ENCODE results near the gene PDE10A. TPM values are rescaled to one million over a fixed set of nuclear protein-coding genes. Genes with fewer than 3 reads are reported as not detected.

Gene PDE10A
- total RNA-seq, 2 donors from 2014 or later: not detected

- no peak overlapping the region for H3K27ac Mint-ChIP-seq
- peaks cover 3% of the 10 kb centered on the region for H3K27me3 Mint-ChIP-seq
- H3K4me1 Mint-ChIP-seq: no peaks in the 10 kb centered on the region
- H3K9me3 Mint-ChIP-seq: peaks cover 6% of the 10 kb centered on the region
- ATAC-seq (replicated peaks): no peak
- H3K4me3 Mint-ChIP-seq: no peak overlapping the region
- no peaks in the 10 kb centered on the region for H3K36me3 Mint-ChIP-seq (ENCODE audit: low read depth)
Observed at GRCh38 chr6:165584541-165584940, 78.5 kb downstream of the PDE10A start.

GRCh38 chr6:165581678-165582077 is 81.4 kb downstream of the PDE10A start:
- Mint-ChIP-seq H3K36me3 (ENCODE audit: low read depth) (no peaks in the 10 kb centered on the region), H3K9me3 (peaks cover 6% of the 10 kb centered on the region), H3K4me3 (no peak overlapping the region), H3K27me3 (peaks cover 3% of the 10 kb centered on the region), H3K4me1 (no peaks in the 10 kb centered on the region), H3K27ac (no peak overlapping the region)
- no peak for ATAC-seq (replicated peaks)

- ATAC-seq (replicated peaks): no peak
- Mint-ChIP-seq H3K4me3 (no peak overlapping the region), H3K27ac (no peak overlapping the region), H3K9me3 (peaks cover 3% of the 10 kb centered on the region), H3K4me1 (no peaks in the 10 kb centered on the region), H3K36me3 (ENCODE audit: low read depth) (no peaks in the 10 kb centered on the region), H3K27me3 (peaks cover under 1% of the 10 kb centered on the region)
Observed at GRCh38 chr6:165580136-165580535, 82.9 kb downstream of the PDE10A start.

- no peaks in the 10 kb centered on the region for H3K9me3 Mint-ChIP-seq
- no peaks in the 10 kb centered on the region for H3K27me3 Mint-ChIP-seq
- no peak overlapping the region for H3K27ac Mint-ChIP-seq
- H3K36me3 Mint-ChIP-seq (ENCODE audit: low read depth): no peaks in the 10 kb centered on the region
- ATAC-seq (replicated peaks): no peak
- H3K4me3 Mint-ChIP-seq: no peak overlapping the region
- no peaks in the 10 kb centered on the region for H3K4me1 Mint-ChIP-seq
Observed at GRCh38 chr6:165579151-165579550, 83.9 kb downstream of the PDE10A start.

GRCh38 chr6:165577556-165577955 is 85.5 kb downstream of the PDE10A start:
- H3K27me3 Mint-ChIP-seq: no peaks in the 10 kb centered on the region
- no peaks in the 10 kb centered on the region for H3K9me3 Mint-ChIP-seq
- H3K36me3 Mint-ChIP-seq (ENCODE audit: low read depth): no peaks in the 10 kb centered on the region
- no peak for ATAC-seq (replicated peaks)
- H3K4me1 Mint-ChIP-seq: no peaks in the 10 kb centered on the region
- no peak overlapping the region for H3K4me3 Mint-ChIP-seq
- H3K27ac Mint-ChIP-seq: no peak overlapping the region

GRCh38 chr6:165575158-165575549 is 87.9 kb downstream of the PDE10A start:
- no peak overlapping the region for H3K4me3 Mint-ChIP-seq
- H3K27ac Mint-ChIP-seq: no peak overlapping the region
- H3K4me1 Mint-ChIP-seq: no peaks in the 10 kb centered on the region
- H3K9me3 Mint-ChIP-seq: no peaks in the 10 kb centered on the region
- no peaks in the 10 kb centered on the region for H3K27me3 Mint-ChIP-seq
- ATAC-seq (replicated peaks): peak; percentile 23
- H3K36me3 Mint-ChIP-seq (ENCODE audit: low read depth): no peaks in the 10 kb centered on the region

GRCh38 chr6:165574220-165575157 is 88.6 kb downstream of the PDE10A start:
- H3K36me3 Mint-ChIP-seq (ENCODE audit: low read depth): no peaks in the 10 kb centered on the region
- H3K27ac Mint-ChIP-seq: no peak overlapping the region
- H3K4me1 Mint-ChIP-seq: no peaks in the 10 kb centered on the region
- H3K9me3 Mint-ChIP-seq: no peaks in the 10 kb centered on the region
- no peaks in the 10 kb centered on the region for H3K27me3 Mint-ChIP-seq
- no peak overlapping the region for H3K4me3 Mint-ChIP-seq
- ATAC-seq (replicated peaks): peak; percentile 87

- Mint-ChIP-seq H3K4me1 (no peaks in the 10 kb centered on the region), H3K9me3 (no peaks in the 10 kb centered on the region)
Observed at GRCh38 chr6:165573671-165574070, 89.4 kb downstream of the PDE10A start.

GRCh38 chr6:165571721-165572132 is 91.3 kb downstream of the PDE10A start:
- no peak overlapping the region for H3K4me3 Mint-ChIP-seq
- H3K36me3 Mint-ChIP-seq (ENCODE audit: low read depth): no peaks in the 10 kb centered on the region
- no peaks in the 10 kb centered on the region for H3K27me3 Mint-ChIP-seq
- no peaks in the 10 kb centered on the region for H3K4me1 Mint-ChIP-seq
- H3K27ac Mint-ChIP-seq: no peak overlapping the region
- ATAC-seq (replicated peaks): no peak
- H3K9me3 Mint-ChIP-seq: no peaks in the 10 kb centered on the region

More at GRCh38 chr6:165573671-165574070, 89.4 kb downstream of the PDE10A start:
- Mint-ChIP-seq H3K4me3 (no peak overlapping the region), H3K36me3 (ENCODE audit: low read depth) (no peaks in the 10 kb centered on the region), H3K27me3 (no peaks in the 10 kb centered on the region), H3K27ac (no peak overlapping the region)
- no peak for ATAC-seq (replicated peaks)

- H3K9me3 Mint-ChIP-seq: no peaks in the 10 kb centered on the region
- no peak for ATAC-seq (replicated peaks)
- no peaks in the 10 kb centered on the region for H3K4me1 Mint-ChIP-seq
- no peak overlapping the region for H3K27ac Mint-ChIP-seq
- no peaks in the 10 kb centered on the region for H3K27me3 Mint-ChIP-seq
- no peaks in the 10 kb centered on the region for H3K36me3 Mint-ChIP-seq (ENCODE audit: low read depth)
- H3K4me3 Mint-ChIP-seq: no peak overlapping the region
Observed at GRCh38 chr6:165571068-165571682, 91.9 kb downstream of the PDE10A start.

GRCh38 chr6:165568326-165568725 is 94.7 kb downstream of the PDE10A start:
- H3K27ac Mint-ChIP-seq: no peak overlapping the region
- no peaks in the 10 kb centered on the region for H3K36me3 Mint-ChIP-seq (ENCODE audit: low read depth)
- no peaks in the 10 kb centered on the region for H3K4me1 Mint-ChIP-seq
- no peaks in the 10 kb centered on the region for H3K27me3 Mint-ChIP-seq
- no peak for ATAC-seq (replicated peaks)
- no peaks in the 10 kb centered on the region for H3K9me3 Mint-ChIP-seq
- H3K4me3 Mint-ChIP-seq: no peak overlapping the region

GRCh38 chr6:165566088-165566828 is 96.8 kb downstream of the PDE10A start:
- Mint-ChIP-seq H3K4me1 (no peaks in the 10 kb centered on the region), H3K27me3 (no peaks in the 10 kb centered on the region), H3K9me3 (peaks cover 1% of the 10 kb centered on the region), H3K27ac (no peak overlapping the region), H3K4me3 (no peak overlapping the region), H3K36me3 (ENCODE audit: low read depth) (no peaks in the 10 kb centered on the region)
- no peak for ATAC-seq (replicated peaks)

- no peaks in the 10 kb centered on the region for H3K27me3 Mint-ChIP-seq
- no peak overlapping the region for H3K27ac Mint-ChIP-seq
- H3K4me1 Mint-ChIP-seq: no peaks in the 10 kb centered on the region
- H3K36me3 Mint-ChIP-seq (ENCODE audit: low read depth): no peaks in the 10 kb centered on the region
- no peak overlapping the region for H3K4me3 Mint-ChIP-seq
- ATAC-seq (replicated peaks): no peak
- H3K9me3 Mint-ChIP-seq: peaks cover 4% of the 10 kb centered on the region
Observed at GRCh38 chr6:165562421-165563090, 100.5 kb downstream of the PDE10A start.

GRCh38 chr6:165559632-165560031 is 103.4 kb downstream of the PDE10A start:
- H3K9me3 Mint-ChIP-seq: peaks cover 4% of the 10 kb centered on the region
- H3K27ac Mint-ChIP-seq: no peak overlapping the region
- no peaks in the 10 kb centered on the region for H3K27me3 Mint-ChIP-seq
- H3K36me3 Mint-ChIP-seq (ENCODE audit: low read depth): no peaks in the 10 kb centered on the region
- no peak overlapping the region for H3K4me3 Mint-ChIP-seq
- ATAC-seq (replicated peaks): no peak
- H3K4me1 Mint-ChIP-seq: no peaks in the 10 kb centered on the region
